ENCODE results near the gene ZNF862. TPM values are rescaled to one million over a fixed set of nuclear protein-coding genes. Genes with fewer than 3 reads are reported as not detected.

The ZNF862 gene
- total RNA-seq, 2 experiments from 2014 or later, result 31.4 to 32.5 TPM

GRCh38 chr7:149800169-149800555 is 38.0 kb upstream of the ZNF862 start:
- ChIA-PET POLR2A (no interaction called here), CTCF (interaction anchor here (0.9 to 1.4 kb wide), 2 partner anchors 60 to 138 kb away, joined by 3 to 7 read pairs; no protein-coding TSS in a partner anchor)
- H3K4me1 Mint-ChIP-seq, result no peaks in the 10 kb centered on the region
- DNase-seq, result no peak
- H3K9me3 Mint-ChIP-seq, result no peaks in the 10 kb centered on the region
- H3K27ac Mint-ChIP-seq, result no peak overlapping the region
- H3K36me3 Mint-ChIP-seq (ENCODE audit: low read depth), result no peaks in the 10 kb centered on the region
- H3K4me3 Mint-ChIP-seq, result no peak overlapping the region
- H3K27me3 Mint-ChIP-seq, result no peaks in the 10 kb centered on the region

DNA sequence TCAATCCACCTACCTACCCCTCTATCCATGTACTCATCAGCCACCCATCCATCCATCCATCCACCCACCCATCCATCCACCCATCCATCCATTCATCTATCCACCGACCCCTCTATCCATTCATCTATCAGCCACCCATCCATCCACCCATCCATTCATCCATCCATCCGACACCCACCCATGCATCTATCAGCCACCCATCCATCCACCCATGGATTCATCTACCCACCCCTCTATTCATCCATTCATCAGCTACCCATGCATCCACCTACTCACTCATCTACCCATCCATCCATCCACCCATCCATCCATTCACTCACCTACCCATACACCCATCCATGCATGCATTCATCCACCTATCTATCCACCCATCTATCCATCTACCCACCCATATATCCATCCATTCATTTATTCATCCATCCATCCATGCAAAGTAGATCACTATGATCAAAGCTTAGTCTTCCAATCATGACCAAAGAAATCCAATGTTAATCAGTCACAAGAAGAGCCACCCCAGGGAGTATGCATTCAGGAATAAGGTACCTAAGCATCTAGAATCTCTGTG is 37.1 kb upstream of the ZNF862 start:
- no peak for DNase-seq
- H3K27ac Mint-ChIP-seq, result no peak overlapping the region
- no peaks in the 10 kb centered on the region for H3K9me3 Mint-ChIP-seq
- H3K4me1 Mint-ChIP-seq, result no peaks in the 10 kb centered on the region
- no peaks in the 10 kb centered on the region for H3K27me3 Mint-ChIP-seq
- POLR2A ChIA-PET, result no interaction called here
- H3K36me3 Mint-ChIP-seq (ENCODE audit: low read depth), result no peaks in the 10 kb centered on the region
- CTCF ChIA-PET, result no interaction called here
- no peak overlapping the region for H3K4me3 Mint-ChIP-seq

DNA sequence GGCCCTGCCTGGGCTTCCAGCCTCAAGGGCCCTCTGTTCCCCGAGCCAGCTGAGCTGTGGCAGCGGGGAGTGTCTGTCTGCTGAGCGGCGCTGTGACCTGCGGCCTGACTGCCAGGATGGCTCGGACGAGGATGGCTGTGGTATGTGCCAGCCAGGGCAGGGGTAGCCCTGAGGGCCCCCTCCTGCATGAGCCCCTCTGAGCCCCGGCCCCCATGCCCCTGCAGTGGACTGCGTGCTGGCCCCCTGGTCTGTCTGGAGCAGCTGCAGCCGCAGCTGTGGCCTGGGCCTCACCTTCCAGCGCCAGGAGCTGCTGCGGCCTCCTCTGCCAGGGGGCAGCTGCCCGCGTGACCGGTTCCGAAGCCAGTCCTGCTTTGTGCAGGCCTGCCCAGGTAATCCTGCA is 36.4 kb upstream of the ZNF862 start:
- Mint-ChIP-seq H3K9me3 (no peaks in the 10 kb centered on the region), H3K27me3 (no peaks in the 10 kb centered on the region), H3K4me3 (no peak overlapping the region), H3K4me1 (no peaks in the 10 kb centered on the region), H3K27ac (no peak overlapping the region), H3K36me3 (ENCODE audit: low read depth) (no peaks in the 10 kb centered on the region)
- POLR2A ChIA-PET, result no interaction called here
- CTCF ChIA-PET, result no interaction called here
- DNase-seq, result no peak

DNA sequence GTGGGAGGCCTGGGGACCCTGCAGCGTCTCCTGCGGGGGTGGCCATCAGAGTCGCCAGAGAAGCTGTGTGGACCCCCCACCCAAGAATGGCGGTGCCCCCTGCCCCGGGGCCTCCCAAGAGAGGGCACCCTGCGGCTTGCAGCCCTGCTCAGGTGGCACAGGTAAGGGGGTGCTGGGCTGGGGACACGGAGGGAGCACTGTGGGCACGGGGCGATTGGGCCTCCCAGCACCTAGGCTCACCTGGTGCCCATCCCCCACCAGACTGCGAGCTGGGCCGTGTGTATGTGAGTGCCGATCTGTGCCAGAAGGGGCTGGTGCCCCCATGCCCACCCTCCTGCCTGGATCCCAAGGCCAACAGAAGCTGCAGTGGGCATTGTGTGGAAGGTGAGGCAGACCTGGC is 35.2 kb upstream of the ZNF862 start:
- no peaks in the 10 kb centered on the region for H3K36me3 Mint-ChIP-seq (ENCODE audit: low read depth)
- H3K4me3 Mint-ChIP-seq, result no peak overlapping the region
- CTCF ChIA-PET, result no interaction called here

GRCh38 chr7:149803551-149804074 is 34.6 kb upstream of the ZNF862 start:
- Mint-ChIP-seq H3K9me3 (no peaks in the 10 kb centered on the region), H3K36me3 (ENCODE audit: low read depth) (no peaks in the 10 kb centered on the region), H3K4me1 (no peaks in the 10 kb centered on the region), H3K4me3 (no peak overlapping the region), H3K27me3 (no peaks in the 10 kb centered on the region), H3K27ac (no peak overlapping the region)
- CTCF ChIA-PET, result no interaction called here
- POLR2A ChIA-PET, result no interaction called here
- DNase-seq, result no peak

More for the DNA sequence above, 35.2 kb upstream of the ZNF862 start:
- H3K4me1 Mint-ChIP-seq, result no peaks in the 10 kb centered on the region
- no peaks in the 10 kb centered on the region for H3K27me3 Mint-ChIP-seq
- H3K27ac Mint-ChIP-seq, result no peak overlapping the region
- no peak for DNase-seq
- POLR2A ChIA-PET, result no interaction called here
- H3K9me3 Mint-ChIP-seq, result no peaks in the 10 kb centered on the region

DNA sequence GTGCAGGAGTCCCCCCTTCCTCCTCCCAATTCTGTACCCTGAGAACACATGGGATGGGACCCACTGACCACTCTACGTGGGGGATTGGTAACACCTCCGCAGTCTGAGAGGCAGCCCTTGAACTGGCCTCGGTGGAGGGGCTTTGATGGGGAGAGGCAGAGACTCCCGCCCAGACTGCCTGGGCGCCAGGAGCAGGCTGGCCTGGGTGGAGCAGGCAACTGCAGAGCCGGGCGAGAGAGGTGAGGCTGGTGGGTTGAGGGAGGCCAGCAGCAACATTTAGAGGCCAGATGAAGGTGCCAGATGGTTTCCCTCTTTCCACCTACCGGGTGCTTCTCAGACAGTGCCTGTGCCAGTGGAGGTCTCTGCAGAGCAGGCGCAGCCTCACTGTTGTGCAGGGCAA is 34.1 kb upstream of the ZNF862 start:
- no peaks in the 10 kb centered on the region for H3K27me3 Mint-ChIP-seq
- no peak overlapping the region for H3K27ac Mint-ChIP-seq
- ChIA-PET POLR2A (no interaction called here), CTCF (no interaction called here)
- no peaks in the 10 kb centered on the region for H3K4me1 Mint-ChIP-seq
- H3K36me3 Mint-ChIP-seq (ENCODE audit: low read depth), result no peaks in the 10 kb centered on the region
- no peaks in the 10 kb centered on the region for H3K9me3 Mint-ChIP-seq
- no peak for DNase-seq
- H3K4me3 Mint-ChIP-seq, result no peak overlapping the region

- Mint-ChIP-seq H3K4me1 (no peaks in the 10 kb centered on the region), H3K36me3 (ENCODE audit: low read depth) (no peaks in the 10 kb centered on the region), H3K27me3 (no peaks in the 10 kb centered on the region), H3K9me3 (no peaks in the 10 kb centered on the region), H3K27ac (no peak overlapping the region), H3K4me3 (no peak overlapping the region)
- DNase-seq, result no peak
- ChIA-PET CTCF (interaction anchor here (0.8 to 2.2 kb wide), 4 partner anchors 14 to 64 kb away, joined by 3 to 7 read pairs (median 4); partner anchors contain the start of gene ZNF862), POLR2A (no interaction called here)
Measured at GRCh38 chr7:149806726-149807125, 31.4 kb upstream of the ZNF862 start.

DNA sequence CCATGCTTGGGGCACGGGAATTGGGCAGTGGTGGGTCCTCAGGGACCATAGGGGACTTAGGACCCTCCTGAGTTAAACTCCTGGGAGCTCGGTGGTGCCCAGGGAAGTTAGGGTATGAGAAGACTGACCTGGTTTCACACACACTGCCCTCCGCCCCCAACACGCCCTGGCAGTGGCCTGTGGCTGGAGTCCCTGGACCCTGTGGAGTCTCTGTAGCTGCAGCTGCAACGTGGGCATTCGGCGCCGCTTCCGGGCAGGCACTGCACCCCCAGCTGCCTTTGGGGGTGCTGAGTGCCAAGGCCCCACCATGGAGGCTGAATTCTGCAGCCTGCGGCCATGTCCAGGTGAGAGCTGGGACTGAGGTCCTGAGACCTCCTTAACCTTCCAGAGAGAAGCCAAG is 29.9 kb upstream of the ZNF862 start:
- Mint-ChIP-seq H3K36me3 (ENCODE audit: low read depth) (no peaks in the 10 kb centered on the region), H3K9me3 (no peaks in the 10 kb centered on the region), H3K27me3 (no peaks in the 10 kb centered on the region), H3K4me3 (no peak overlapping the region), H3K27ac (no peak overlapping the region), H3K4me1 (no peaks in the 10 kb centered on the region)
- no peak for DNase-seq
- ChIA-PET POLR2A (no interaction called here), CTCF (no interaction called here)

DNA sequence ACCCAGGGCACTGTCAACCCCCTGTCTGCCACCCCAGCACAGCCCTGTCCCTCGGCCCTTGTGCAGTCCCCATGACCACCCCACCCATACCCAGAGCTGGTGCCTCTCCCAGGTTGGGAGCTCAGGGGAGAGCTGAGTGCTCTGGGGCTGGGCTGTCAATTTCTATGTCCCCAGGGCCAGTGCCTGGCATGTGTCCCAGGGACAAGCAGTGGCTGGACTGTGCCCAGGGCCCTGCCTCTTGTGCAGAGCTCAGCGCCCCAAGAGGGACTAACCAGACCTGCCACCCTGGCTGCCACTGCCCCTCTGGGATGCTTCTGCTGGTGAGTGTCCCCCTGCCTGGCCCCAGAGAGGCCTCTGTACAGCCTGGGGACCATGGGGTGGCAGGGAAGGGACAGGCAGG is 29.0 kb upstream of the ZNF862 start:
- POLR2A ChIA-PET, result no interaction called here
- CTCF ChIA-PET, result no interaction called here
- Mint-ChIP-seq H3K36me3 (ENCODE audit: low read depth) (no peaks in the 10 kb centered on the region), H3K4me3 (no peak overlapping the region), H3K4me1 (no peaks in the 10 kb centered on the region), H3K27ac (no peak overlapping the region), H3K27me3 (no peaks in the 10 kb centered on the region), H3K9me3 (no peaks in the 10 kb centered on the region)
- no peak for DNase-seq

DNA sequence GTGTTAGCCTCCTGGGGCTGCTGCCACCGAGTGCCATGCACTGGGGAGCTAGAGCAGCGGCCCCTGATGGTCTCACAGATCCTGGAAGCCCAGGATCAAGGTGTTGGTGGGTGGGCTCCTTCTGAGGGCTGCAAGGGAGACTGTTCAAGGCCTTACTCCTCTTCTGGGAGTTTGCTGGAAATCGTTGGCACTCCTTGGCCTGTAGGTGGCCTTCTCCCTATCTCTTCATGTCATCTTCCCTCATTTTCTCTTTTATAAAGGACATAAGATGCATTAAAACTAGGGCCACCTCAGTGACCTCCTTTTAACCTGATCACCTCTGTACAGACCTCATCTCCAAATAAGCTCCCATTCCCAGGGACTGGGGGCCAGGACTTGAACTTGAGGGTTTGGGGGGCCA is 27.0 kb upstream of the ZNF862 start:
- Mint-ChIP-seq H3K27ac (no peak overlapping the region), H3K4me3 (no peak overlapping the region), H3K9me3 (no peaks in the 10 kb centered on the region), H3K4me1 (no peaks in the 10 kb centered on the region), H3K36me3 (ENCODE audit: low read depth) (no peaks in the 10 kb centered on the region), H3K27me3 (no peaks in the 10 kb centered on the region)
- DNase-seq, result no peak
- POLR2A ChIA-PET, result no interaction called here
- CTCF ChIA-PET, result no interaction called here

DNA sequence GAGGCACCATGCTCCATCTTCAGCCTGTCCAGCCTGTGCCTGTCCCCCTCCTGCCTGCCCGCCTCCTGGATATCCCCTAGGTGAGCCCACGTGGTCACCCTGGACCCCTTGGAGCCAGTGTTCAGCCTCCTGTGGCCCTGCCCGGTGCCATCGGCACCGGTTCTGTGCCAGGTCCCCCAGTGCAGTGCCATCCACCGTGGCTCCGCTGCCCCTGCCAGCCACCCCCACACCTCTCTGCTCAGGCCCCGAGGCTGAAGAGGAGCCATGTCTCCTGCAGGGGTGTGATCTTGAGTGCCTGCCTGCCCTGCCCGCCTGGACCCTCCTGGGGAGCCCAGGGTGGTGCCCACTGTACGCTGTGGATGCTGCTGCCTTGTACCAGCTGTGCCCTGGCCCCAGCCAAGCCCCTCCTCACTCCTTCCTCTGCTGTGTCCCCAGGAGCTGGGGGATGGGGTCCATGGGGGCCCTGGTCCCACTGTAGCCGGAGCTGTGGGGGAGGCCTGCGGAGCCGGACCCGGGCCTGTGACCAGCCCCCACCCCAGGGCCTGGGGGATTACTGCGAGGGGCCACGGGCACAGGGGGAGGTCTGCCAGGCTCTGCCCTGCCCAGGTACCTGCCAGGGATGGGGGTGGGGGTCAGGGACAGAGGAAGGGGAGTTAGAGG is 26.2 kb upstream of the ZNF862 start:
- H3K4me3 Mint-ChIP-seq, result no peak overlapping the region
- H3K4me1 Mint-ChIP-seq, result no peaks in the 10 kb centered on the region
- no peaks in the 10 kb centered on the region for H3K36me3 Mint-ChIP-seq (ENCODE audit: low read depth)
- no peaks in the 10 kb centered on the region for H3K27me3 Mint-ChIP-seq
- H3K9me3 Mint-ChIP-seq, result no peaks in the 10 kb centered on the region
- CTCF ChIA-PET, result no interaction called here
- no peak for DNase-seq
- no peak overlapping the region for H3K27ac Mint-ChIP-seq
- POLR2A ChIA-PET, result no interaction called here

GRCh38 chr7:149813254-149814035 is 24.7 kb upstream of the ZNF862 start:
- ChIA-PET POLR2A (no interaction called here), CTCF (interaction anchor here (0.8 kb wide), 1 partner anchor 150 kb away, joined by 3 read pairs; no protein-coding TSS in a partner anchor)
- Mint-ChIP-seq H3K36me3 (ENCODE audit: low read depth) (no peaks in the 10 kb centered on the region), H3K27me3 (no peaks in the 10 kb centered on the region), H3K9me3 (no peaks in the 10 kb centered on the region), H3K27ac (no peak overlapping the region), H3K4me1 (no peaks in the 10 kb centered on the region), H3K4me3 (no peak overlapping the region)
- no peak for DNase-seq

GRCh38 chr7:149814494-149814893 is 23.7 kb upstream of the ZNF862 start:
- CTCF ChIA-PET, result no interaction called here
- H3K4me1 Mint-ChIP-seq, result no peaks in the 10 kb centered on the region
- H3K4me3 Mint-ChIP-seq, result no peak overlapping the region
- DNase-seq, result no peak
- POLR2A ChIA-PET, result no interaction called here
- H3K27me3 Mint-ChIP-seq, result no peaks in the 10 kb centered on the region
- no peaks in the 10 kb centered on the region for H3K36me3 Mint-ChIP-seq (ENCODE audit: low read depth)
- no peak overlapping the region for H3K27ac Mint-ChIP-seq
- H3K9me3 Mint-ChIP-seq, result no peaks in the 10 kb centered on the region

DNA sequence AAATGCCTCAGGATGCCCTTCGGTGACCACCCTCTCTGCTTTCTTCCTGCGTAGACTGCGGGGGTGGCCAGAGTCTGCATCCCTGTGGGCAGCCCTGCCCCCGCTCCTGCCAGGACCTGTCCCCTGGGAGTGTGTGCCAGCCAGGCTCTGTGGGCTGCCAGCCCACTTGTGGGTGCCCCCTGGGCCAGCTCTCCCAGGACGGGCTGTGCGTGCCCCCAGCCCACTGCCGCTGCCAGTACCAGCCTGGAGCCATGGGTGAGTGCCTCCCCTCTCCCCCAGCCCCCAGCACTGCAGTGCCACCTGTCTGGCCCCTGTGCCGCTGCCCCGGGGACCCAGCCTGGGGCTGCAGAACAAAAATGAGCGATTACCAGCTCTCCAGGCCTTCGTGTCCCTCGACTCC is 23.1 kb upstream of the ZNF862 start:
- no peak overlapping the region for H3K4me3 Mint-ChIP-seq
- no peaks in the 10 kb centered on the region for H3K4me1 Mint-ChIP-seq
- H3K27me3 Mint-ChIP-seq, result no peaks in the 10 kb centered on the region
- H3K36me3 Mint-ChIP-seq (ENCODE audit: low read depth), result no peaks in the 10 kb centered on the region
- ChIA-PET POLR2A (no interaction called here), CTCF (no interaction called here)
- no peak overlapping the region for H3K27ac Mint-ChIP-seq
- no peak for DNase-seq
- no peaks in the 10 kb centered on the region for H3K9me3 Mint-ChIP-seq
